NCI-H1930 (cell line): ENCODE measurements around the gene ASPRV1.
"Not testable (repeated sequence)": the region's sequence is repeated elsewhere in the genome, so short reads cannot be mapped to it uniquely, and the experiment has no call there.

Source experiments
- DNase-seq, 2 experiments: peaks; one replicate each; lab custom pipeline; 2025; lab: John Stamatoyannopoulos, UW

The ASPRV1 gene

DNA sequence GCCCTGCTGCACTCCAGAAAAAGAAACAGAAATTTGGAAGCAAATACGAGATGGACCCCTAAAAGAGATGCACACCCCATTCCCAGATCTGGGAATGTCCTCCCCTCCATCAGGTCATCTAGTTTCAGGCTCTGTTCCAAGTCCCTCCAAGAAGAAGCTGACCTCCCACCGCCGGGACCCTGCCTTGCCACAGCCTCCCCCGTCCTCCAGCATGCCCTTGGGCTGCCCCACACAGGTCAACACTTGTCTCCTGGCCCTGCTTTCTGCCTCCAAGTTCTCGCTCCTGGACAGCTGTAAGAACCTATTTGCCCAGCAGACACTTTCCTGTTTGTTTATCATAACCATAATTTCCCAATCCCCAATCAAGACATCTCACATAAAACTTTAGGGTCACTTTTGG is 2.0 kb downstream of the ASPRV1 start:
- no peak for DNase-seq

DNA sequence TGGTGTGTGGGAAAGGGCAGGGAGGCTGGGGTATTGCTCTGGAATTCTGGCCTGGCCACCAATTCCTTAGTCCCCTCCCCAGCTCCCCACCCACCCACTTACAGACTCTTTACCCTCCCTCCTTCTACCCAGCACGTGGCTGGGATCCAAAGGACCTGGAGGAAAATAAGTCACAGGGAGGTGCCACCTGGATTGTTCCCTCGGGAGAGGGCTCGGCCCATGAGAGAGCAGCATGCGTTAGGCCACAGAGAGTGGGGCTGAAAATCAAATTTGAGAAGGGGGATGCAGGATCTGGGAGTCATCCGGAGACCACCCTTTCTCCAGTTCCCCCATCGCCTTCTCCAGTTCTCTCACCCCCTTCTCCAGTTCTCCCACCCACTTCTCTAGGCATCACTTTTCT is 3.0 kb downstream of the ASPRV1 start:
- no peak for DNase-seq

- no peak for DNase-seq
These were observed 3.5 kb downstream of the ASPRV1 start for GRCh38 chr2:69957965-69958364.

GRCh38 chr2:69956475-69956979 is 4.9 kb downstream of the ASPRV1 start:
- no peak for DNase-seq

DNA sequence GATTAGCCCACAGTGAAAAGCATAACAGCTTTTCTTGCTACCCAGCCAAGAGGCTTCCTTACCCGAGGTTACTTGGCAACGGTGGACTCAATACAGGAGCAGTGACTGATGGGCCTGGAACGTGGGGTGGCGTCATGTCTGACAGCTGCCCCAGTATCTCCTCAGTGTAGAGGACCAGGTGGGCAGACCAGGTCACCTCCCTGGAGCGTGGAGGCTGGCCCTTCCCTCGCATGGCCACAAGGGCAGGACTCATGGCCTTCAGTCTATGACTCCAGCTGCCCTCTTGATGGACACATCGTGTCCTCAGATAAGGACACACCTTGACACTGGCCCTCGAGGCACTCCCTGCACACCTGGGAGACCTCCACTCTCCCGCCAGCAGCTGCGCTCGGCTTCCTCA is 6.4 kb downstream of the ASPRV1 start:
- no peak for DNase-seq

- no peak for DNase-seq
These were observed 7.3 kb downstream of the ASPRV1 start for GRCh38 chr2:69954084-69954483.

DNA sequence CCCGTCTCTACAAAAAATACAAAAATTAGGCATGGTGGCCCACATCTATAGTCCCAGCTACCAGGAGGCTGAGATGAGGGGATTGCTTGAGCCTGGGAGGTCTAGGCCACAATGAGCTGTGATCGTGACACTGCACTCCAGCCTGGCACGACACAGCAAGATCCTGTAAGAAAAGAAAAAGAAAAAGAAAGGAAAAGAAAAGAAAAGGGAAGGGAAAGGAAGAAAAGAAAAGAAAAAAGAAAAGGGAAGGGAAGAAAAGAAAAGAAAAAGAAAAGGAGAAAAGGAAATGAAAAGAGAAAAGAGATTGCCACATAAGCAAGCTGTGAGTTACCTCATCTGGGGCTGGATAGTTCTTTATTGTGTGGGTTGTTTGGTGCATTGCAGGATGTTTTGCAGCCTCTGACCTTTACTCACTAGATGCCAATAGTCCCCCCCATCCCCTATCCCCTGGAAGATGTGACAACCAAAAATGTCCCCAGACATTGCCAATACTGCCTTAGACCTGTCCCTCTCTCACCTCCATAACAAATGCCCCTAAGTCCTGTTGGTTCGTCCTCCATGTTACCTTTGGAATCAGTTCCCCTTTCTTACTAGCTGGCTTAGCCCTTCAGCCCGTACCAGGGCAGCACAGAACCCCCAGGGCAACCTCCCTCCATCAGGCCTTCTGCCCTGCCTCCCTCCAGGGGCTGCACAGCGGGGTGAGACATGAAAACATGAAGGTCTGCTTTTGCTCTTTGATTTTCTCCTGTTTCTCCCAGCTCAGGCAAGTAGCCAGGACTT is 8.9 kb downstream of the ASPRV1 start:
- no peak for DNase-seq

DNA sequence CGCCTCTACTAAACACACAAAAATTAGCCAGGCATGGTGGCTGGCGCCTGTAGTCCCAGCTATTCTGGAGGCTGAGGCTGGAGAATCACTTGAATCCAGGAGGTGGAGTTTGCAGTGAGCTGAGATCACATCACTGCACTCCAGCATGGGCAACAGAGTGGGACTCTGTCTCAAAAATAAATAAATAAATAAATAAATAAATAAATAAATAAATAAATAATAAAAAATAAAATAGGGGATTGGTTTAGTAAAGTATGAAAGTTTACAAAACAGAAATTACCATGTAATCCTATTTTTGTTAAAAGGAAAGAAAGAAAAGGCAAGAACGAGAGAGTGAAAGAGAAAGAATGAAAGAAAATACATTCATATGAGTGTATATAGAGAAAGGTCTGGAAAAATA is 10.8 kb downstream of the ASPRV1 start:
- DNase-seq, result not testable (repeated sequence)

- no peak for DNase-seq
These were observed 11.2 kb downstream of the ASPRV1 start for GRCh38 chr2:69950241-69950640.

- DNase-seq, result no peak
These were observed 12.3 kb downstream of the ASPRV1 start for GRCh38 chr2:69948963-69949645.

DNA sequence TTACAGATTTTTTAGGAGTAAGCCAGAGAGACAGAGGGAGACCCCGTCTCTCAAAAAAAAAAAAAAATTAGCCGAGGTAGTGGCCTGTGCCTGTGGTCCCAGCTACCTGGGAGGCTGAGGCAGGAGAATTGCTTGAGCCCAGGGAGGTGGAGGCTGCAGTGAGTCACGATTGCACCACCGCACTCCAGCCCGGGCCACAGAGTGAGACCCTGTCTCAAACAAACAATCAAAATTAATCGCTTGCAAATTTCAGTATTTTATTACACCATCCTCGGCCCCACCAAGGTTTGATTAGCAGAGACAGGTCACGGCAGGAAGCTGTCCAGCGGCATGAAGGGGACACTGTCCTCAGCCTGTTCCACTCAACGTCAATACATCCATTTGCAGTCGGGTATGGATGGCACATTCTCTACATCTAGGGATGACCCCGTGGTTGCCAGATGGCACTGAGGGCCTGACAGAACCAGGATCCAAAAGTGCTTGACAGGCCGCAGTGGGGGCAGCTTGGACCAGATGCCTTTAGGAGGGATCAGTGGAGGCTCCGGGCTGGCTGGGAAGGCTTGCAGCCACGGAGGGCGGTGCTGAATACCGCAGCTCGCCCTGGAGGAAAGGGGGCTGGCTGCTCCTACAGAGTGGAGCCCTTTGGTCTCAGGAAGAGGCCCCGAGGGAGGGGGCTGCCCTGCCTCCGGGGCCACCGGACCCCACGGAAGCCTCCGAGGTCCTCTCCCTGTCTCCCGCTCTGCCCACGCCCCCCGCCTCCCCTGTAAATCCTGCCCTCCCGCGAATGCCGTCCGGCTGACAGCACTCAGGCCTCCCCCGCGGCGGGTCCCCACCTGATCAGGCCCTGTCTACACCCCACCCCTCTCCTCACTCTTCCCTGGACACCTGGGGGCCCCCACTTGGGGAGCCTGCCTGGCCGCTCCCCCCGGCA is 13.1 kb downstream of the ASPRV1 start:
- no peak for DNase-seq

GRCh38 chr2:69947325-69947931 is 14.0 kb downstream of the ASPRV1 start:
- no peak for DNase-seq

GRCh38 chr2:69946351-69947324 is 14.8 kb downstream of the ASPRV1 start:
- no peak for DNase-seq

DNA sequence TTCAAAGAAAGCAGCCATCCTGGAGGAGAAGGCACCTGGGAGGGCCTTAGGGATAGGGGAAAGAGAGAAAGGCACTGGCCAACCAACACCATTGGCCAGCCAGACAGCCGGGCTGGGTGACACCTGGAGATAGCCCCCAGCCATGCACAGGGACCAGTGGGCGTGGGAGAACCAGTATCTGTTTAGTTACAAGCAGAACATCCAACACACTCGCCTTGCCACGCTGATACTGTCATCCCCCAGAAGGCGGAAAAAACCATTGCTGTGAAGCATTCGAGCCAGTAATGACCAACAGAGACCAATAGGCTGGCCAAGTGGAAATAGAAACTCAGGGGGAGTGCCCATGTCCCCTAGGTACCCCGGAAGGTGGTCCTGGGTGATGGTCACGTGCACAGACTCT is 15.5 kb downstream of the ASPRV1 start:
- no peak for DNase-seq

- DNase-seq, result no peak
These were observed 16.0 kb downstream of the ASPRV1 start for GRCh38 chr2:69945441-69945840.

DNA sequence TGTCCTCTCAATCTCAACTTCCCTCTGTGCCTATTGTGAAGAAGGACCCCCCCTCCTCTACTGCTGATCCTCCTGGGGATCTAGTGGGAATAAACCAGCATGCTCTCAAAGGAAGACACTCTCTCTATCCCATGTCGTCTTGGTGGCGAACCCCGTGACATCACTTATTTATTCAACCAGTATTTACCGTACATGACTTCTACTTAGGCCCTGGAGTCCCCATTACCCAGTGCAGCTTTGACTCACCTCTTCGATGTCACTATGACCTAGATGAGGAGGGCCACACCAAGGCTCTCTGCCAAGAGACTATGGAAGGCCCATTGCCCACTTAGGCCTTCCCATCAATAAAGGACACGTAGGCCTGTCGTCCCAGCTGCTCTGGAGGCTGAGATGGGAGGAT is 16.7 kb downstream of the ASPRV1 start:
- DNase-seq, result no peak

- no peak for DNase-seq
These were observed 17.4 kb downstream of the ASPRV1 start for GRCh38 chr2:69943843-69944525.

- DNase-seq, result no peak
These were observed 18.2 kb downstream of the ASPRV1 start for GRCh38 chr2:69943000-69943842.

GRCh38 chr2:69940691-69941090 is 20.7 kb downstream of the ASPRV1 start:
- DNase-seq, result no peak
